H1 (cell line): ENCODE data around the gene TEX11. TPM values are rescaled to one million over a fixed set of nuclear protein-coding genes. Genes with fewer than 3 reads are reported as not detected.

Experiments used
- CTCF ChIA-PET: fragments of 300-600 bp; sonication (Branson Sonifier 250); formaldehyde crosslinking; loops from one replicate; lab custom pipeline; 2021; ENCODE audit not compliant: partially characterized antibody; lab: Charles Lee
- POLR2A ChIA-PET: fragments of 300-600 bp; sonication (Branson Sonifier 250); formaldehyde crosslinking; loops from one replicate; lab custom pipeline; 2021; ENCODE audit warnings: inconsistent platforms; ENCODE audit not compliant: partially characterized antibody; lab: Charles Lee
- DNase-seq, 2 experiments: peaks; one replicate each; pipeline versions ENCODE4 v3.0.0 to v3.0.0-alpha.2; 2010 to 2022; ENCODE audit warnings: low spot score in 2 of 2, low read depth in 1 of 2, mixed read lengths in 1 of 2
- FAIRE-seq: peaks from 2 replicates; lab custom pipeline; 2011; peaks lifted over from hg19 to GRCh38; lab: Jason Lieb, UNC
- H2AFZ ChIP-seq: 2 replicates; pipeline ENCODE4 v1.8.1; 2012; ENCODE audit warnings: low read length, inconsistent platforms
- H2AK5ac ChIP-seq: 2 replicates; pipeline ENCODE4 v1.6.1; 2013; ENCODE audit warnings: low read depth, low read length
- H2BK120ac ChIP-seq: replicated peaks from 2 replicates; pipeline ENCODE3; 2013; ENCODE audit warnings: low read depth, low read length, inconsistent platforms
- H2BK12ac ChIP-seq: 2 replicates; pipeline ENCODE4 v1.6.1; 2013; ENCODE audit warnings: low read depth, low read length
- H2BK15ac ChIP-seq: 2 replicates; pipeline ENCODE4 v1.6.1; 2013; ENCODE audit warnings: low read length
- H2BK20ac ChIP-seq: 2 replicates; pipeline ENCODE4 v1.6.1; 2013; ENCODE audit warnings: low read length
- H2BK5ac ChIP-seq: 2 replicates; pipeline ENCODE4 v1.6.1; 2013; ENCODE audit warnings: low read depth, low read length
- H3K14ac ChIP-seq: 2 replicates; pipeline ENCODE4 v1.6.1; 2013; ENCODE audit warnings: inconsistent platforms; ENCODE audit not compliant: insufficient read length
- H3K18ac ChIP-seq: 2 replicates; pipeline ENCODE4 v1.6.1; 2013; ENCODE audit warnings: low read length; ENCODE audit errors: extremely low read depth
- H3K23ac ChIP-seq: 2 replicates; pipeline ENCODE4 v1.6.1; 2013; ENCODE audit warnings: inconsistent platforms; ENCODE audit not compliant: insufficient read length
- H3K23me2 ChIP-seq: 2 replicates; pipeline ENCODE4 v1.6.1; 2013; ENCODE audit warnings: low read depth, low read length
- H3K27ac ChIP-seq: 2 replicates; pipeline ENCODE4 v1.6.1; 2011; ENCODE audit warnings: low read depth, low read length, inconsistent platforms
- H3K27me3 ChIP-seq, 4 experiments: replicated peaks in 1 of 4; 1 replicate in 1 of 4; 2 replicates in 3 of 4; pipeline versions ENCODE4 v1.6.1 to v1.8.1; 2011 to 2013; ENCODE audit warnings: low read length in 3 of 4, mild to moderate bottlenecking in 3 of 4, inconsistent platforms in 2 of 4, mixed read lengths in 2 of 4, moderate library complexity in 1 of 4; ENCODE audit not compliant: control insufficient read depth in 3 of 4, insufficient read depth in 3 of 4; ENCODE audit errors: extremely low read depth in 1 of 4
- H3K36me3 ChIP-seq, 4 experiments: 2 replicates each; pipeline versions ENCODE4 v1.6.1 to v1.8.1; 2011 to 2013; ENCODE audit warnings: mild to moderate bottlenecking in 4 of 4, low read length in 3 of 4, moderate library complexity in 2 of 4, control low read depth in 1 of 4, inconsistent platforms in 1 of 4; ENCODE audit not compliant: insufficient read depth in 4 of 4, control insufficient read depth in 2 of 4
- H3K4ac ChIP-seq: replicated peaks from 2 replicates; pipeline ENCODE3; 2013; ENCODE audit warnings: low read length, low read depth, mixed read lengths, inconsistent platforms; ENCODE audit not compliant: insufficient read length
- H3K4me1 ChIP-seq, 4 experiments: replicated peaks in 1 of 4; 1 replicate in 1 of 4; 2 replicates in 3 of 4; pipeline versions ENCODE4 v1.6.1 to v1.8.1; 2011 to 2013; ENCODE audit warnings: low read length in 3 of 4, inconsistent platforms in 2 of 4, mixed read lengths in 1 of 4; ENCODE audit not compliant: insufficient read depth in 4 of 4, control insufficient read depth in 3 of 4
- H3K4me2 ChIP-seq, 2 experiments: 2 replicates each; pipeline versions ENCODE4 v1.6.1 to v1.8.1; 2011 to 2013; ENCODE audit warnings: low read depth in 2 of 2, low read length in 2 of 2, control low read depth in 1 of 2, inconsistent platforms in 1 of 2, mild to moderate bottlenecking in 1 of 2; ENCODE audit not compliant: insufficient read depth in 1 of 2
- H3K4me3 ChIP-seq, 4 experiments: fragments of 200-600, 300-600 bp in 1 of 4; sonication (generic), shearing (Covaris generic), sonication (Bioruptor Twin) in 1 of 4; 2 replicates each; pipeline versions ENCODE4 v1.5.1 to v1.8.1; 2011 to 2016; ENCODE audit warnings: low read length in 4 of 4, low read depth in 3 of 4, control low read depth in 2 of 4, inconsistent platforms in 2 of 4, mild to moderate bottlenecking in 2 of 4, mixed read lengths in 1 of 4, moderate library complexity in 1 of 4; ENCODE audit not compliant: insufficient read depth in 2 of 4; ENCODE audit errors: extremely low read depth in 1 of 4
- H3K56ac ChIP-seq: replicated peaks from 2 replicates; pipeline ENCODE3; 2013; ENCODE audit warnings: low read depth, mild to moderate bottlenecking, mixed read lengths, low read length, inconsistent platforms; ENCODE audit not compliant: insufficient read length
- H3K79me1 ChIP-seq: 2 replicates; pipeline ENCODE4 v1.6.1; 2013; ENCODE audit warnings: low read depth, low read length, control low read depth
- H3K79me2 ChIP-seq, 2 experiments: 2 replicates each; pipeline versions ENCODE4 v1.6.1 to v1.8.1; 2012 to 2013; ENCODE audit warnings: low read length in 2 of 2, mild to moderate bottlenecking in 2 of 2, inconsistent platforms in 1 of 2; ENCODE audit not compliant: insufficient read depth in 2 of 2, control insufficient read depth in 1 of 2
- H3K9ac ChIP-seq, 4 experiments: replicated peaks in 1 of 4; 1 replicate in 1 of 4; 2 replicates in 3 of 4; pipeline versions ENCODE4 v1.6.1 to v1.8.1; 2011 to 2013; ENCODE audit warnings: low read depth in 3 of 4, low read length in 3 of 4, control low read depth in 2 of 4, mild to moderate bottlenecking in 2 of 4, moderate library complexity in 2 of 4, inconsistent platforms in 1 of 4; ENCODE audit errors: extremely low read depth in 1 of 4
- H3K9me3 ChIP-seq, 2 experiments: 2 replicates each; pipeline versions ENCODE4 v1.6.1 to v1.8.1; 2012 to 2013; ENCODE audit warnings: mild to moderate bottlenecking in 2 of 2, moderate library complexity in 2 of 2, control low read depth in 1 of 2, inconsistent platforms in 1 of 2, low read depth in 1 of 2, low read length in 1 of 2, mixed read lengths in 1 of 2; ENCODE audit not compliant: insufficient read depth in 2 of 2
- H4K20me1 ChIP-seq, 2 experiments: replicated peaks in 1 of 2; 2 replicates each; pipeline versions ENCODE3 to v1.8.1; 2011 to 2013; ENCODE audit warnings: inconsistent platforms in 2 of 2, low read length in 2 of 2, mild to moderate bottlenecking in 1 of 2; ENCODE audit not compliant: insufficient read depth in 2 of 2, control insufficient read depth in 1 of 2
- H4K5ac ChIP-seq: 2 replicates; pipeline ENCODE4 v1.6.1; 2013; ENCODE audit warnings: low read length, low read depth, mixed read lengths, inconsistent platforms; ENCODE audit not compliant: insufficient read length
- H4K8ac ChIP-seq: 2 replicates; pipeline ENCODE4 v1.8.0; 2013; ENCODE audit warnings: mild to moderate bottlenecking, moderate library complexity, low read length, inconsistent platforms; ENCODE audit not compliant: insufficient read depth; ENCODE audit errors: extremely low read depth
- H4K91ac ChIP-seq: replicated peaks from 2 replicates; pipeline ENCODE3; 2013; ENCODE audit warnings: low read length, mixed read lengths, inconsistent platforms; ENCODE audit not compliant: insufficient read length
- CBX5 ChIP-seq: fragments of 300-800, 300-1000 bp; sonication (generic); IDR thresholded peaks from 2 replicates; pipeline ENCODE4 v1.7.1; 2016; ENCODE audit warnings: antibody characterized with exemption, low read length, low read depth
- CEBPB ChIP-seq: IDR thresholded peaks from 2 replicates; pipeline ENCODE4 v1.6.1; 2012; ENCODE audit warnings: low read depth, low read length
- POLR2AphosphoS5 ChIP-seq: IDR thresholded peaks from 2 replicates; pipeline ENCODE4 v1.6.1; 2011; ENCODE audit warnings: low read depth, low read length
- WGBS, 2 experiments: shearing (Covaris generic) in 1 of 2; methylation state at CpG; one replicate each; pipeline versions ENCODE4 v1.1.6 to v1.1.7; 2013 to 2015; ENCODE audit warnings: low lambda C conversion rate in 2 of 2, mixed read lengths in 2 of 2, inconsistent platforms in 1 of 2, low coverage in 1 of 2, missing lambda C conversion rate in 1 of 2; ENCODE audit not compliant: insufficient replicate concordance in 2 of 2, insufficient coverage in 1 of 2, insufficient read length in 1 of 2; ENCODE audit errors: extremely low coverage in 1 of 2, missing lambda C conversion rate in 1 of 2; 5-methylcytosine and 5-hydroxymethylcytosine counted together
- polyA plus RNA-seq, 7 experiments: library from polyadenylated mRNA; depleted of rRNA in 3 of 7; stranded (reverse) in 5 of 7; unstranded in 2 of 7; fragments of >200 nt in 5 of 7; fragments of 200-250 nt in 2 of 7; gene quantifications; 1 replicate in 5 of 7; 2 replicates in 1 of 7; 4 replicates in 1 of 7; pipeline versions ENCODE4 v1.2.1 to v1.2.3, GENCODE V29; 2011 to 2013; ENCODE audit warnings: missing spikeins in 2 of 7, mixed read lengths in 2 of 7
- total RNA-seq: library from RNA; stranded (reverse); fragmentation: NEBNext Ultra II Directional; extraction: Animal tissue kit (Norgen Biotek cat#: 25700); gene quantifications from 2 replicates; pipeline ENCODE4 v1.2.1, GENCODE V29; 2021

Gene TEX11
- total and polyA plus RNA-seq, 2 of the 8 experiments (the other 6 are each of a cell fraction or from before 2014, with no cell fraction given): 0.11 to 0.74 TPM

- CTCF ChIA-PET: interaction anchor here (0.6 to 1.3 kb wide), 6 partner anchors 9 to 201 kb away, joined by 3 read pairs; no protein-coding TSS in a partner anchor
- Histone ChIP-seq H3K4me2 (no peak overlapping the region), H3K9ac (no peak overlapping the region), H2AK5ac (no peak overlapping the region), H2BK20ac (no peak overlapping the region), H3K79me1 (no peaks in the 10 kb centered on the region), H4K8ac (no peak overlapping the region), H3K23ac (no peak overlapping the region), H4K91ac (no peak overlapping the region), H2BK15ac (no peak overlapping the region), H3K14ac (no peak overlapping the region), H3K23me2 (no peaks in the 10 kb centered on the region), H3K9me3 (no peaks in the 10 kb centered on the region), H3K18ac (no peak overlapping the region), H2AFZ (no peak overlapping the region), H3K56ac (no peak overlapping the region), H3K79me2 (no peaks in the 10 kb centered on the region), H2BK12ac (no peak overlapping the region), H3K4ac (no peak overlapping the region), H3K4me3 (no peak overlapping the region), H2BK120ac (no peak overlapping the region), H2BK5ac (no peak overlapping the region), H4K5ac (no peak overlapping the region), H3K27me3 (no peaks in the 10 kb centered on the region), H3K4me1 (no peaks in the 10 kb centered on the region), H3K27ac (no peak overlapping the region), H4K20me1 (no peaks in the 10 kb centered on the region), H3K36me3 (no peaks in the 10 kb centered on the region)
- 58% methylated on average over 2 of the region's 2 CpGs; no CpG with 5 or more reads in 1 of the 2 experiments for WGBS, 2 experiments
- DNase-seq (no peak), FAIRE-seq (peak; percentile 58)
- POLR2A ChIA-PET: no interaction called here
- TF ChIP-seq CBX5: no peak
- no peak for TF ChIP-seq POLR2AphosphoS5
- peak; percentile 73; the same call in 1 of the 2 replicates for TF ChIP-seq CEBPB
Observed at GRCh38 chrX:70554081-70554480, 354.4 kb downstream of the TEX11 start.
